Medulla oblongata (tissue), 1 donor: ENCODE results near the gene GRAMD2A.
A peak's percentile ranks its signal among the peaks of the same experiment; 100 is the strongest.

Experiments
- DNase-seq: peaks from one replicate; pipeline ENCODE4 v3.0.0-alpha.2; 2015; ENCODE audit errors: extremely low spot score

GRAMD2A gene

GRCh38 chr15:72217216-72217615 lies 19.6 kb upstream of the GRAMD2A start:
- no peak for DNase-seq

DNA sequence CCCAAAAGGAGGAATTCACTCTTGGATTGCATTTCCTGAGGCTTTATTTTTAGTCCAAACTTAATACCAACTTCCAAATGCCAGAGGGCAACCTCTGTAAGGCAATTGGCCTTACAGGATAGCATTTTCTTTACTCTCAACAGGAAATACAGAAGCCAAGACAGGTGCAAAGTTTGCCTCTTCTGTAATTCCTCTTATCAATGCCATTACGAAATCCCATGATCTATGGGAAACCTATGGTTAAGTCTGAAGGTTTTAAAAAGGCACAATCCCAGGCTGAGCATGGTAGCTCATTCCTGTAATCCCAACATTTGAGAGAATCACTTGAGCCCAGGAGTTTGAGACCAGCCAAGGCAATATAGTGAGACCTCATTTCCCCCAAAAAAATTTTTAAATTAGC lies 18.5 kb upstream of the GRAMD2A start:
- DNase-seq = no peak

GRCh38 chr15:72207558-72208085 lies 10.0 kb upstream of the GRAMD2A start:
- DNase-seq = no peak

GRCh38 chr15:72206677-72207000 lies 9.1 kb upstream of the GRAMD2A start:
- DNase-seq = no peak

DNA sequence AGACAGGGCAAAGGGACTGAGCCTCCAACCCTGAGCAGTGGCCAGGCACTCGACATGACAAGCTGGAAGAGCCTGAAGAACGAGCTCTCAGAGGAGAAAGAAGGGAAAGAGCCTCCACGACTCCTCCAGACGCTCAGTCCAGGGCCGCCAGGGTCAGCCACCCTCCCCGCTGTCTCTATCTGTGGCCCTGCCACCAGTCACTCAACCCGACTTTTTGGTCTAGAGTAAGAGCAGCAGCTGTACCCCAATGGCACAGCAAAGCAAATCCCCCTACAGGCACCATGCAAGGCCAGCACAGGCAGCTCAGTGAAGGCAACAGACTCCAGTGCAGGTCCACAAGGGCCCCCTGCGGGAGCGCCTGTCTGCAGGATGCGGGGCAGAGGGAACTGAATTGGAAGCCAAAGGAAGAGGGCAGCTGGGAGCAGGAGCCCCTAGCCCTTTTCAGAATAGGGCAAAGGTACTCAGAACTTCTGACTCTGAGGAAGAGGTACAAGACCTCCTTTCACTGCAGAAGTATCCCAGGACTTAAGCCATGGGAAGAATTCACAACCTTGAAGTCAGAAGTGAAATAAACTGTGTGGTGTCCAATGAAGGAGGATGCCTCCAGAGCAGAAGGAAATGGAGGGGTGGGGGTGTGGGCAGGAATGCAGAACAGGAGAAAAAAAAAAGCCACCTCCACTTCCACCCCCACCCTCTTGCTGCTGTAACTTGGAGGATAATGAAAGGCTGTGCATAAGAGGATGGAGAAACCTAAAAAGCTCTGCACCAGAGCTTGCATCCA lies 8.5 kb upstream of the GRAMD2A start:
- DNase-seq = no peak

- DNase-seq = no peak
These were observed 7.7 kb upstream of the GRAMD2A start for GRCh38 chr15:72205273-72205672.

DNA sequence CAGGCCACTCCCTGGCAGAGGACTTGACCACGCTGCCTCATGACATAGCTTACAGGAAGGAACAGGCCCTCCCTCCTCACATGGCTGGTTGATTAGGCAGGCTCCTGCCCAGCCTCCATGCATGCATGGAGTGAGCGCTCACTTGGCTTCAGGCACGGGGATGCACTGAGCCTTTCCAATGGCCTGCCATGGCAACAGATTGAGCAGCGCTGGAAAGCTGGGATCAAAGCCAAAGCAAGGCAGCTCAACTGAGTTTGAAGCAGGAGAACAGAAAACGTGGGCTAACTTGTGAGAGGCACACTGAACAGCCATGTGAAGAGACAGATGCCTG lies 5.9 kb upstream of the GRAMD2A start:
- DNase-seq = peak; percentile 95

DNA sequence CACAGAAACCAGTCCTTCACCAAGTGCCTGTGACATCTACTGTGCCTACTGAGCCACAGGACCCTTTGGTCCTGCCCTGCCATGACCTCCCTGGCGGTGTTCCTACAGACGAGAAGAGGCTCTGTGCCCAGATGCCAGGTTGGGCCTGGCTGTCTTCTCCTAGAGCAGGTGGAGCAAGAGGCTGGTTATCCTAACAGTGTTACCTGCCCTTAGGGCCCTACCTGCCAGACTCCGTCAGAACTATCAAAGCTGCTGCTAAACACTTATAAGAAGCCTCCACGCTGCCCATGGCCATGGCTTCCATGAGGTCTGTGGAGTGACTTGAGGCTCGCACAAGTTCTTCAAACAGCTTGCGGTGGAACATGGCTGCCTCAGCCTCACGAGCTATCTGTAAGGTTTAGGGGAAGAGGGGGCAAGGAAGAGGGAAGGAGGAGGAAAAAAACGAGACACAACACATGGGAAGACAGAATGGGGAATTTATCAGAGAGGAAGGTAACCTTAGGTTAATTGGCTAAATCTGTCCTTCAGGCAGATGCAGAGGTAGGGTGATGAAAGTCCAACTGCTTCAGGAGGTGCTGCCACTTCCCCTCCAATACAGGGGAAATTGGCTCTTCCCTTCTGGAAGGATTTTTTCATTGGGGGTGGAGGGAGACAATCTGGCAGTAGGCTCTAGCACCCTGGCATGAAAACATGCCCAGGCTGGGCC lies 5.4 kb upstream of the GRAMD2A start:
- no peak for DNase-seq

DNA sequence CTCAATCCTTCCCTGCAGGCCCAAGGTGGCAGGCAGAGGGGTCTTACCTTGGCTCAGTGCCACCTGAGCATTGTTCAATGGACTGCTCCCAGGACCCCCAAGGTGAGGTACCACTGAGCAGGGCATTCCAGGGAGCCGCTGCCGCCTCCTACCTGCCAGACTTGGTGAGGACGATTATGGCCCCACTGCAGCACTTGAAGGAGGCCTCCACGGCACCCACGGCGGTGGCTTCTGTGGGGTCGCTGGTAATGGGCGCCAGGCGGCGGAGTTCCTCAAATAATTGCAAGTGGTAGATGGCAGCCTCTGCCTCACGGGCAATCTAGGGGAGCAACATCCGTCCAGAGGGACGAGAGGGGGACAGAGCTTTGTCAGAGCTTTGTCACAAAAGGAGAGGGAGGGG lies 4.7 kb upstream of the GRAMD2A start:
- no peak for DNase-seq

- DNase-seq = no peak
These were observed 3.9 kb upstream of the GRAMD2A start for GRCh38 chr15:72201391-72201921.

GRCh38 chr15:72200395-72201237 lies 3.0 kb upstream of the GRAMD2A start:
- no peak for DNase-seq

- DNase-seq = peak; percentile 88
These were observed 2.2 kb upstream of the GRAMD2A start for GRCh38 chr15:72199721-72200212.

DNA sequence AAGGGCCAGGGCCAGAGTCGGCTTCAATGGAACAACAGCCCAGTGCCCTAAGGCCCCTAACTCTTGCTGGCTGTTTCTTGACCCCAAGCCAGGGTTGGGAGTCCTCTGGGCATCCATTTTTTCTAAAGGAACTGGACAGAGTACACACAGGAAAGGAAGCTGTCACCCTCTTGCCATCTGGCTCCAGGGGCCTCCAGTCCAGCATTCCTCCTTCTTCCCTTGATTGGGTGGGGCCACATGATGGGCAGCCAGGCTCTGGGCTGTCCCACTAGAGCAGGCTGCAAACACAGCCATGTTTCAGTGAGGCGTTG lies 1.6 kb upstream of the GRAMD2A start:
- no peak for DNase-seq

- DNase-seq = no peak
These were observed 993 bp upstream of the GRAMD2A start for GRCh38 chr15:72198356-72199204.

DNA sequence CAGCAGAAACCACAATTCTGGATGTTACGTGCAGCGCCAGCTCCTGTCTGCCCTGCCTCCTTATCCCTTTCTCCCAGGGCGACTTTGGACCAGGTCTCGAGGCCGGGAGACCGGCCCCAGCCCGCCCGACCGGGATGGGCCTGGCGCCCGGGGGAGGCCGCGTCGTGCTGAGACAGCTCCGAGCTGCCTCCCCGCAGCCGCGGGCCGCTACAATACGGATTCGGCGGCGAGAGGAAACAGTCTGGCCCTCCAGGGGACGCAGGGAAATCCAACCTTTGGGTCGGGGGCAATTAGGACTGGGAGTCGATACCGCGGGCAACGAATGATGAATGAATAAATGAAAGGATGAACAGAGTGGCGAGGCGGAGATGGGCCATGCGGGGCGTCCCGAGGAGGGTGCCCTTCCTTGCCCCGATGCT lies 537 bp downstream of the GRAMD2A start:
- DNase-seq = no peak

DNA sequence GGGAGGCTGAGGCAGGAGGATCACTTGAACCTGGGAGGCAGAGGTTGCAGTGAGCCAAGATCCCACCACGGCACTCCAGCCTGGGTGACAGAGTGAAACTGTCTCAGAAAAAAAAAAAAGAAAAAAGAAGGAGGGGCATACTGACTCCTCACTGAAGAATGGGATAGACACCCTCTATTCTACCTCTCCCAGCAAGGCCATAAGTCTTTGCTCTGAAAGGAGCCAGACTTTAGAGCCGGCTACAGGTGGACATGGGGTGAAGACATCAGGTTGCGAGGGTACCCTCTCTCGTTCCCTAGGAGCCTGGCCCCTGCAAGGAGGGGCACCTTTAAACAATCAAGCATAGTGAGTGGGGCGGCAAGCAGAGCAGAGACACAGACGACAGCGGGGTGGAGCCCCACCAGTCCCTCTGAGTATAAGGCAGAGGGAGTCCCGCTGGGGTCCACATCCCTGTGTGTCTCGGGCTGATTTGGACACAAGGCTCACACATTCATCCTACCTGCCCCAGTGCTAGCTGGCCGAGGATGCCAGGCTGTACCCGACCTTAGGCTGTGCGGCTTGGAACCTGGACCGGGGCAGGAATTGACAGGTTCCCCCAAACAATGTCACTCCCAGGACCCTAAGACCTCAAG lies 1.1 kb downstream of the GRAMD2A start:
- no peak for DNase-seq

- DNase-seq = peak; percentile 80
These were observed 2.5 kb downstream of the GRAMD2A start for GRCh38 chr15:72195101-72195511.

- no peak for DNase-seq
These were observed 3.7 kb downstream of the GRAMD2A start for GRCh38 chr15:72193836-72194396.

- DNase-seq = no peak
These were observed 5.2 kb downstream of the GRAMD2A start for GRCh38 chr15:72192416-72192815.

DNA sequence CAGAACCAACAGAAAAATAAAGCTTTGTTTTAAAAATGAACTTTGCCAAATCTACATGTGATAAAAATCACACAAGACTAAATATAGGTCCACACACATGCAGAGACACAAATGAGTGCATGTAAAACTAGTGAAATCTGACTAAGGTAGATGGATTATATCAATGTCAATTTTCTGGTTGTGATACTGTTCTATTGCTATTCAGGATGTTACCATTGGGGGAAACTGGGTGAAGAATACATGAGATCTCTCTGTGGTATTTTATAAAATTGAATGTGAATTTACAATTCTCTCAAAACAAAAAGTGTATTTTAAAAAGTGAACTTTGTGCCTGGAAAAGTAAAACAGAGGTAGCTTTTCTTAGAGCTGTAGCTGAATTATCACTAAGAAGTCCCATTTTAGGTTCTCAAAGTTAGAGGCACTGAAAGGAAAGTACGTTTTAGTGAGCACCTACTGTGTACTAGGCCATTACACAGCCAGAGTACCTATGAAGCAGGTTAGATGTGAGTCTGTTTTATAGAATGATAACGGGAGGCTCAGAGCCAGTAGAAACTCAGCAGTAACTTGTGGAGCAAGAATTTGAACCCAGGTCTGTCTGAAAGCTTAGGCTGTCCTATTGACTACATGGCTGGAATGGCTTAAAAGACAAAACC lies 8.2 kb downstream of the GRAMD2A start:
- DNase-seq = no peak
